HG03571 (cell line): ENCODE measurements around the gene MORN5.

Experiments
- ATAC-seq: cut with Tn5 transposase; IDR thresholded peaks from one replicate; pipeline ENCODE4 v1.9.1; 2021; ENCODE audit not compliant: unreplicated experiment

Gene MORN5

DNA sequence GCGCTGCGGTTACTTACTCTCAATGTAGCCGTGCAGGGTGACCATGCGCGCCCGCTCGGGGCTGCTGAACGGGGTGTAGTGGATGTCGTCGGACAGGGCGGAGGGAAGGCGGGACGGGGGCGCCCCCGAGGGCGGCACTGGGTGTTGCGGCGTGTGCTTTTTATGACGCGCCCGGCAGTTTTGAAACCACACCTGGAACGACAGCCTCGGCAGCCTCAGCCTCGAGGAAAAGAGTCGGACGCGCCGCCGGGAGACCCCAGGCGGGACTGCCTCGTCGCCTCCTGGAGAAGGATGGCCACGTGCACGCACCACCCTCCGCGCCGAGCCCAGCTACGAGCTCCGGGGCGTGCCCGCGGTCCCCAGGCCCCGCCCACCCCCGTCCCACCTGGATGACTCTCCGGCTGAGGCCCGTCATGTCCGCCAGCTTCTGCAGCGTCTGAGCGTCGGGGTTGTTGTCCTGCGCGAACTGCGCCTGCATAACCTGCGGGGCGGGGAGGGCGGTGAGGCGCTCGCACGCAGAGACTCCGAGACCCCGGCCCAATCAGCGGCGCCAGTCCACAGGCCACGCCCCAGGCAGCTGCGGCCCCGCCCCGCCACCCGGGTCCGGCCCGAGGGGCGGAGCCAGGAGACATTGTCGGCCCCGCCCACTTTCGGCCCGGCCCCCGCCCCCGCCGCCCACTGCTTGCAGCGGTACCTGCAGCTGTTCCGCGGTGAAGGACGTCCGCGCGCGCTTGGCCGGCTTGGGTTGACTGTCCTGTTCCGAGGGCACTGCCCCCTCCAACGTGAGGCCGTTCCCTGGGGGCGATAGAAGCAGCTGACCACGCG is 54.1 kb downstream of the MORN5 start:
- no peak for ATAC-seq

- no peak for ATAC-seq
Measured at GRCh38 chr9:122214507-122214906, 54.8 kb downstream of the MORN5 start.

- ATAC-seq, result no peak
Measured at GRCh38 chr9:122215663-122216062, 56.0 kb downstream of the MORN5 start.

GRCh38 chr9:122216138-122216797 is 56.6 kb downstream of the MORN5 start:
- ATAC-seq, result no peak

DNA sequence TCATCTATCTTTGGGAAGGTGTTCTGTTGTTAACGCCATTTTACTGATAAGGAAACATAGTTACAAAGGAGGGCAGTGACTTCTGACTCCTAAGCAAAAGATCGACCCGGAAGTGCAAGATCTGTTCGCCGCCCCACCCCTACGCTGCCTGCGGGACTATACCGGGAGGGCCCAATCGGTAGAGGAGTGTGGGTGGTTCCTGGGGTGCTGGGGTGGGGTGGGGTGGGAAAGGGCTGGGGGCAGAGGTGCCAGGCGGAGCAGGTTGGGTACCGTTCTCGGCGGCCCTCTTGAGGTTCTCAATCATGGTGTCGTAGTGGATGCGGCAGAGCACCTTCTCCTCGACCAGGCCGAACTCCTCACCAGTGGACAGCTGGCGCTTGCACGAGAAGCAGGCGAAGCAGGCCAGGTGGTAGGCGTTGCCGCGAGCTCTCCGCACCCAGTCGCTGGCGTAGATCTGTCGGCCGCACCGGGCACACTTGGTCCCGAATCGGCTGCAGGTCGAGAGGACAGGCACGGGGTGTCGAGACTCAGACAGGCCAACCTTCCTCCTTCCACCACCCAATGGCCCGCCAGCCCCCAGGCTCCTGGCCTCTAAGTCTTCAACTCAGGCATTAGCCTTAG is 57.2 kb downstream of the MORN5 start:
- ATAC-seq, result no peak

DNA sequence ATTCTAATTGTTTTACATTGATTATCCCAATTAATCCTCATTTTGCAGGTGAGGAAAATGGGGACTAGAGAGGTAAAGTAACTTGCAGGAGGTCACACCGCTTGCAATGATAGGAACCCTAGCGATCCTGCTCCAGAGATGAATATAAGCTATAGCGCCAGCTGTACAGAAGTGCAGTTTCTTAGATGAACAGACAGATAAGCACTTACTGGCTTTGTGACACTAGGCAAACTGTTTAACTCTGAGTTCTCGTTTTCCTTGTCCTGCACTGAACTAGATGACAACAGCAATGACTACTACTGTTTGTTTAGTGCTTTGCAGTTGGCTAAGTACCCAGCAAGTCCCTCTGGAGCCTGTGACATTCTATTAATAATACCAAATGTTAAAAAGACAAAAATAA is 57.9 kb downstream of the MORN5 start:
- ATAC-seq, result no peak

GRCh38 chr9:122218071-122218934 is 58.6 kb downstream of the MORN5 start:
- ATAC-seq, result no peak

DNA sequence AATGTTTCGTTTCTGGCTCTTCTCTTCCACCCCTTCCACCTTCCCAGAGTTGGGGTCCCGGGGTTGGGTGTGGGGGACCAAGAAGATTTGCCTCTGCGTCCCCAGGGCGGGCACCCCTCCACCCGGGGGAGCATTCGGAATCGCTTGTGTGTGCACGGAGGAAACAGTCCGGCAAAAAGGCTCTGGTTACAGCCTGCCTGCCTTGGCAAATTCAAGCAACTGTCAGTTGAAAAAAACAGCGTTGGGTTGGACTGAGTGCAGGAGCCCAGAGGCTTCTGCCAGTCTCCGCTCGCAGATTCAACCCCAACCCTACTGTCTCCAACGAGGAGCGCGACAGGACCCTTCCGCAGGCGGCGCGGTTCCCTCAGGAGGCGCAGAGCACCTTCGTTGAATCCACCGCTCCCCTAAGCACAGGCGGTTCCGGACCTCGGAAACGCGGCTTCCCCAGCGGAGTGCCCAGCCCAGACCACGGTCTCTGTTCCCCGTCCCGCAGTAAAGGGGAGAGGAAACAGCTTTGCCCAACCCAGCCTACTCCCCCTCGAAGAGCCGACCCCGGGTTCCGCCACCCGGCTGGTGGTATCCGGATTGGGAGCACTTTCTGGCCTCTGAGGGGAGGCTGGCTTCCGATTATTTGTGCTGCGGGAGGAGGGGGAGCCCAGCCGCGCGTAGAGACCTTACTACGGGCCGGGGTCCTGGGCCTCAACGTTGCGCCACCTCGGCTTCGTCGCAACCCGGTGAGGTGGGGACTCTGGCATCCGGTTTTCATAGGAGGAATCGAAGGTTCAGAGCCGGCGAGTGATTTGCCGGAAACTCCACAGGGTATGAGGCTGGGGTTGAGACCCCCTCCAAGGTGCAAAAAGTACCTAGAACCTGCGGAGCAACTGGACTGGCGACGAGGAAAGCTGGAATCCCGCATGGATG is 59.5 kb downstream of the MORN5 start:
- no peak for ATAC-seq

DNA sequence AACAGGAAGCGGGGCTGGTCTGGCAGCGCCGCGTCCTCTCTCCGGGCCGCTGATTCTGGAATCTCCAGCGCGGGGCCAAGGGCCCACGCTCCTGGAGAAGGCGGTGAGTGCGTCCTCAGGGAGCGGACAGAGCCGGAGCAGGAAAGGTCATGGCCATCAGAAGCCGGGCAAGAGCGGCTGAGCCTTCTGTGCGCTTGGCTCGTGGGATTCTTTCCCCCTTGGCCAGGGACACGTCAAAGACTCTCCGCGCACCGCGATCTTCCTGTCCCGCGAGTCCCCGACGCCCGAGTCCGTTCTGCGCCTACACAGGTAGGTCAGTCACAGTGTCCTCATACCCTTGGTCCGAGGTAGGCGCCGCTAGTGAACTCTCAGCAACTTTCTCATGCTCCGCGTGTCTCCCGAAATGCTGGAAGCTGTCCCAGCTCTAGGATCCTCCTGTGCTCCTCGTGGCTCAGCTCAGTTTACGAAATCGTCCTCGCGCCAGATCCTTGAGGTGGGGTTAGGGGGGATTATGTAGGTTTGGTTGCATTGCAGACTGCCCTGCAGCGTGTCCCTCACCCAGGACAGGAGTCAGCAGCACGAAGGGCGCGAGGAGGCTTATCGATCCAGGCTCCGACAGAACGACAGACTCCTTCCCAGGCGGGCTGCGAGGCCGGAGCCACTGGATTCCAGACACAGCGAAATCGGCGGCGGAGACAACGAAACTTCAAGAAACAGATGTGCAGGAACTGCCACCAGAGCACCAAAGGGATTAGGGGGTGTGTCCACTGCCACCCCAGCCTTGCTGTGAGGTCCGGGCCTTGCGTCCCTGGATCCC is 60.4 kb downstream of the MORN5 start:
- ATAC-seq, result no peak

- ATAC-seq, result no peak
Measured at GRCh38 chr9:122220673-122221182, 61.0 kb downstream of the MORN5 start.

- no peak for ATAC-seq
Measured at GRCh38 chr9:122221183-122221811, 61.6 kb downstream of the MORN5 start.

DNA sequence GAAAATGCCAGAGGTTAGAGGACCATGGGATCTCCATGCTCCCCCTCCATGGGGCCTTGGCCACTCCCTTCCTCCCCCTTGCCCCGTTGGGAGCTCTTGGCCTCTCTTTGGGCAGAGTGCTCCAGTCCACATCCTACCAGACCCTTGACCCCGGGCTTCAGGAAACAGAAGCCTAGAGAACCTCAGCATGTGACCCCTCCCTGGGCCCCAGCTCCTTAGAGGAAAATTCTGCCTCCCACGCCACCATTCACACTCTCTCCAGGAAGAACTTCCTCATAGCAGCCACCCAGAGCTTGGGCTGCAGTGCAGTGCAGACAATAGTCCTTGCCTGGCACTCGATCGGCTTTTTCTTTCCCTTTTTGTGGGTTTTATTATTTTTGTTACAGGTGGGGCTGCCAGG is 63.1 kb downstream of the MORN5 start:
- no peak for ATAC-seq

DNA sequence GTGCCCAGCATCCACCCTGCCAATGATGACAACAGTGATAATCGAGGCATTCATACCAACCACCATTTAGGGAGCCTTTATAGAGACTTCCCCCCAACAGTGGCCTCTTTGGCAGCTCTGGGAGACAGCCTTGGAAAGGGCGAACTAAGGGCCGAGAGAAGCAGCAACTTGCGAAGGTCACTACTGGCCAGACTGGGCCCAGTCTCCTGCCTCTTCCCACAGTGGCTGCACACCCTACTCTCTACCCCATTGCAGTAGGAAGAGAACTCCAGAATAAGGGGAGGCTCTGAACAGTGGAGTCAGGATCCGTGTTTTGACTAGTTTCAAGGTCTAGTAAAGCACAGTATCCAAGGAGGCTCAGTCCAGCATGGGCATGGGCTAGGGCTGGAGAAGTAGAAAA is 63.7 kb downstream of the MORN5 start:
- no peak for ATAC-seq

DNA sequence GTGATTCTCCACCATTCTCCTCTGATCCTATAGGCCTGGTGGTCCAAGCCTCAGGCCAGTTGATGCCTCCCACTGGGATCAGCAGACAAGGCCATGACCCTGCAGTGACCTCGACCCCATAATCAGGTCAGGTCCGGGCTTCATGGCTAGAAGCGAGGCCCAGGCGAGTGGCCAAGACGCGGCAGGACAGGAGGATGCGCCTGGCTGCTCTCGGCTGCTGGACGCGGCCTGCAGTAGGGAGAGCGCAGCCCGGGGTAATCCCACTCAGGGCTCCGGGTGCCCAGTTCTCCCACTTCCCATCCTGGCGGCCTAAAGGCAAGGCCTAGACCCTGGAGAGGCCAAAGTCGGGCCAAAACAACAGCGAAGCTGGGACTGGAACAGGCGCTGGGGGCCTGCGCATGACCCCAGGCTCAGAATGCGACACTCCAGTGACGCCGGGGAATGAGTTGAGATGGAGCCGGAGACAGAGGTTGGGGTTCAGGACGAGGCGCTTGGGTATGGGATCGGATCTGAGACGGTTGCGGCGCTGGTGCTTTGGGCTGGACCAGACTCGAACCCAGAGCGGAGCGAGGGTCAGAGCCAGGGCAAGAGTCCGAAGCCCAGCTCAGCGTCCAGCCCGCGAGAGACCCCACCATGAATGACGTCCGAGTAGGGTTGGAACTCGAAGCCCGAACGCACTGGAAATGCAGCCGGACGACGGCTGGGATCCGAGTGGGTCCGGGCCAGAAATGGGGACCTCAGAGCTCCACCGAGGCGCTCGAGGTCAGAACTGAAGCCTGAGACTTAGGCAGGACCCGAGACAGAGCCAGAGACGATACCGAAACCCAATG is 65.8 kb downstream of the MORN5 start:
- no peak for ATAC-seq

GRCh38 chr9:122226142-122226757 is 66.5 kb downstream of the MORN5 start:
- no peak for ATAC-seq

DNA sequence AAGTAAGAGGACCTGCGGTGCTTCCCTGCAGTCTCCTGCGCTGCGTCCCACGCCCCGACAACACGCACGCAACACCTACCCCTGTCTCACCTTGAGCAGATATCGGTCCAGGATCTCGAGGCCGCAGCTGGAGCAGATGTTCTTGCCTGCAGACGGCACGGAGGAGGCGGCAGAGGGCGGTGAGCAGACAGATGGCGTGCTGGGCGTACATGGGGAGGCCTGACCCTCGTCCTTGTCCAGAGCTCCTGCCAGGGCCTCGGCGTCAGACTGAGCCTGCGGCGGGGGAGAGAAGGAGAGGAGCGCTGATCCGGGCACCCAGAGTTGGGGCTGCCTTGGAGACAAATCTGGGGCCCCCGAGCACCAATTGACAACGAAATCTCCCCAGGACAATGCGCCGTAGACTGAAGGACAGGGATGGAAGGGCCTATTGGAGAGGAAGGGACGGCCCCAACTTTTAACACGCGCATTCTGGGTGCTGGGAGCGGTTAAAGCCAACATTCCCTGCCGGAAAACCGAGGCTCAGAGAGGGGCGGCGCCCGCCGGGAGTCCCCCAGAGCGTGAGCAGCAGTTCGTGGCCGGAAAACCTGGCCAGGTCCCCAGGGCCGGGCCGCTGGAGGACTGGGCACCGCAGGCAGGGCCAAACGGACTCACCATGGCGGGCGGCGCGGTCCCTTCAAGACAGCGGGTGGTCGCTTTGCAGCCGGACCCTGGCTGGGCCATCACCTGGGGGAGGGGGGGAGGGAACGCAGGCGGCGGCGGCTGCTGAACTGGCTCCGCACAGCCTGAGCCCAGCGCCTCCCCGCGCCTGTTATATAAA is 67.3 kb downstream of the MORN5 start:
- ATAC-seq, result no peak

- ATAC-seq, result no peak
Measured at GRCh38 chr9:122227575-122227900, 67.8 kb downstream of the MORN5 start.
